Astrocyte (in vitro differentiated cells and primary cell): ENCODE measurements around the gene UNC50. TPM values are rescaled to one million over a fixed set of nuclear protein-coding genes. Genes with fewer than 3 reads are reported as not detected.

Experiments
- DNase-seq: peaks from one replicate; pipeline ENCODE4 v3.0.0-alpha.2; 2010; ENCODE audit warnings: low read depth
- FAIRE-seq: peaks from 2 replicates; lab custom pipeline; 2011; peaks lifted over from hg19 to GRCh38; lab: Jason Lieb, UNC
- H2AFZ ChIP-seq: 2 replicates; pipeline ENCODE4 v1.6.0; 2012; ENCODE audit warnings: low read depth, low read length, inconsistent platforms
- H3K27ac ChIP-seq: 2 replicates; pipeline ENCODE4 v1.5.1; 2011; ENCODE audit warnings: low read depth, low read length, inconsistent platforms
- H3K27me3 ChIP-seq: 2 replicates; pipeline ENCODE4 v1.6.0; 2011; ENCODE audit warnings: low read length, inconsistent platforms; ENCODE audit not compliant: insufficient read depth
- H3K36me3 ChIP-seq: 2 replicates; pipeline ENCODE4 v1.5.1; 2011; ENCODE audit warnings: low read length, inconsistent platforms; ENCODE audit not compliant: insufficient read depth
- H3K4me1 ChIP-seq: 2 replicates; pipeline ENCODE4 v1.5.1; 2011; ENCODE audit warnings: low read length, inconsistent platforms; ENCODE audit not compliant: insufficient read depth
- H3K4me2 ChIP-seq: 2 replicates; pipeline ENCODE4 v1.6.0; 2012; ENCODE audit warnings: low read length, inconsistent platforms
- H3K4me3 ChIP-seq: 2 replicates; pipeline ENCODE4 v1.5.1; 2011; ENCODE audit warnings: low read depth, mild to moderate bottlenecking, low read length, inconsistent platforms; ENCODE audit not compliant: insufficient read depth
- H3K79me2 ChIP-seq: 2 replicates; pipeline ENCODE4 v1.6.0; 2012; ENCODE audit warnings: mild to moderate bottlenecking, low read length, inconsistent platforms; ENCODE audit not compliant: insufficient read depth
- H3K9ac ChIP-seq: 2 replicates; pipeline ENCODE4 v1.6.0; 2012; ENCODE audit warnings: mild to moderate bottlenecking, low read length, inconsistent platforms
- H3K9me3 ChIP-seq: 2 replicates; pipeline ENCODE4 v1.5.1; 2012; ENCODE audit warnings: low read depth, mild to moderate bottlenecking, low read length, inconsistent platforms; ENCODE audit not compliant: insufficient read depth
- H4K20me1 ChIP-seq: 2 replicates; pipeline ENCODE4 v1.6.0; 2012; ENCODE audit warnings: low read length, inconsistent platforms; ENCODE audit not compliant: insufficient read depth
- H3K27ac Mint-ChIP-seq: one replicate; pipeline ENCODE4 v1.8.0; 2021; ENCODE audit warnings: mild to moderate bottlenecking, mixed read lengths; ENCODE audit not compliant: unreplicated experiment
- H3K27me3 Mint-ChIP-seq: one replicate; pipeline ENCODE4 v1.8.0; 2021; ENCODE audit warnings: low read depth, mixed read lengths; ENCODE audit not compliant: unreplicated experiment
- H3K36me3 Mint-ChIP-seq: one replicate; pipeline ENCODE4 v1.8.0; 2021; ENCODE audit warnings: low read depth, mixed read lengths; ENCODE audit not compliant: unreplicated experiment
- H3K4me1 Mint-ChIP-seq: one replicate; pipeline ENCODE4 v1.8.0; 2021; ENCODE audit warnings: low read depth, mixed read lengths; ENCODE audit not compliant: unreplicated experiment
- H3K4me3 Mint-ChIP-seq: one replicate; pipeline ENCODE4 v1.8.0; 2021; ENCODE audit warnings: mild to moderate bottlenecking, moderate library complexity, mixed read lengths; ENCODE audit not compliant: unreplicated experiment
- H3K9me3 Mint-ChIP-seq: one replicate; pipeline ENCODE4 v1.8.0; 2021; ENCODE audit warnings: mild to moderate bottlenecking, mixed read lengths; ENCODE audit not compliant: unreplicated experiment
- CTCF ChIP-seq: IDR thresholded peaks from 2 replicates; pipeline ENCODE4 v1.5.1; 2011; ENCODE audit warnings: low read depth, mild to moderate bottlenecking, inconsistent platforms, low read length, moderate library complexity; ENCODE audit not compliant: insufficient read depth
- EZH2 ChIP-seq: IDR thresholded peaks from 2 replicates; pipeline ENCODE4 v1.6.1; 2012; ENCODE audit warnings: mild to moderate bottlenecking, low read length, inconsistent platforms; ENCODE audit not compliant: insufficient read depth
- total RNA-seq: library from RNA; stranded (reverse); gene quantifications from 2 replicates; pipeline ENCODE4 v1.2.1, GENCODE V29; 2021

UNC50 gene
- total RNA-seq, 1 donor from 2014 or later, result 26.8 TPM

DNA sequence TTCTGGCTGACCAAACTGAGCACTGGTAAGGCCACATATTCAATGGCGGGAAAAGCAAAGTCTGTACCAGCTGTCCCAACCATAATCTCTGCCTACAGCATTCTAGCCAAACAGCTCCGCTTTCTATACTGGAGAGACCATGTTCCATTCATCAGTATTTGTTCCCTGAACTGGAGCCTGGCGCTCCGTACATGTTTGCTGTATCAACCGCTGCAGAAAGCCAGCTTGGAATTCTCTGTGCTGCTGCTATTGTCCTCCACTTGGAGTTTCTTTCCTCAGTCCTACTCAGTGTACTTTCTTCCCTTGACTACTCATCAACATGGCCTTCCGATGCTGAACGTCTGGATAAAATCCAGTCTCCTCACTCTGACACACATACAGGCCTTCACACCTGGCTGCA is 2.0 kb upstream of the UNC50 start:
- H3K4me1 Mint-ChIP-seq, result peaks cover 28% of the 10 kb centered on the region
- H3K36me3 Mint-ChIP-seq, result peaks cover 2% of the 10 kb centered on the region
- no peak for TF ChIP-seq EZH2
- TF ChIP-seq CTCF, result no peak
- H3K36me3 ChIP-seq, result peaks cover 12% of the 10 kb centered on the region
- no peaks in the 10 kb centered on the region for H3K27me3 ChIP-seq
- no peaks in the 10 kb centered on the region for H3K27me3 Mint-ChIP-seq
- peaks cover 24% of the 10 kb centered on the region for H3K4me1 ChIP-seq
- H4K20me1 ChIP-seq, result peaks cover 27% of the 10 kb centered on the region
- no peak overlapping the region for H3K4me3 ChIP-seq
- H2AFZ ChIP-seq, result no peak overlapping the region
- H3K9ac ChIP-seq, result no peak overlapping the region
- no peak for DNase-seq
- H3K4me3 Mint-ChIP-seq, result peak overlapping the region; percentile 90
- no peaks in the 10 kb centered on the region for H3K9me3 ChIP-seq
- H3K9me3 Mint-ChIP-seq, result no peaks in the 10 kb centered on the region
- peak overlapping the region; percentile 89 for H3K4me2 ChIP-seq
- peaks cover 68% of the 10 kb centered on the region for H3K79me2 ChIP-seq
- H3K27ac ChIP-seq, result no peak overlapping the region
- FAIRE-seq, result no peak
- no peak overlapping the region for H3K27ac Mint-ChIP-seq

- Mint-ChIP-seq H3K27me3 (no peaks in the 10 kb centered on the region), H3K4me3 (peak overlapping the region; percentile 90), H3K27ac (peak overlapping the region; percentile 1), H3K4me1 (peaks cover 29% of the 10 kb centered on the region), H3K9me3 (no peaks in the 10 kb centered on the region), H3K36me3 (peaks cover 4% of the 10 kb centered on the region)
- Histone ChIP-seq H4K20me1 (peaks cover 21% of the 10 kb centered on the region), H3K36me3 (peaks cover 10% of the 10 kb centered on the region), H3K27me3 (no peaks in the 10 kb centered on the region), H3K4me2 (peak overlapping the region; percentile 89), H2AFZ (no peak overlapping the region), H3K4me1 (peaks cover 24% of the 10 kb centered on the region), H3K9ac (peak overlapping the region; percentile 96), H3K4me3 (peak overlapping the region; percentile 92), H3K27ac (no peak overlapping the region), H3K79me2 (peaks cover 70% of the 10 kb centered on the region), H3K9me3 (no peaks in the 10 kb centered on the region)
- TF ChIP-seq CTCF (no peak), EZH2 (no peak)
- DNase-seq, result no peak
- no peak for FAIRE-seq
Observed at GRCh38 chr2:98607104-98607503, 1.3 kb upstream of the UNC50 start.

DNA sequence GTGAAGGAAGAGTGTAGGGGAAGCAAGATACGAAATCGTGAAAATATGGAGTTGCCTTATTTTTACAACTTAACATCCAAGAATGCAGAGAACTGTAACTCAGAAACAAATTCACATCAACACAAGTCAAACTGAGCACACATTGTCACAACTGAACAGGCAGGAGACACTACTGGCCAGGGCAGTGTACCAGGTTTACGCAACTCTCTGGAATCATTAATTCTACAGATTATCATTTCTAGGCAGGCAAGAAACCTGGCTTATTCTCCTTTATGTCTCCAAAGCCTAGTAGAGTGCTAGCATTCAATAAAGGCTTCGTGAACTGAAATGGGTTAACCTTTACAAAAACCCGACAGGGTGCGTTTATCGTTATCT is 661 bp upstream of the UNC50 start:
- H3K4me3 Mint-ChIP-seq, result peak overlapping the region; percentile 90
- Histone ChIP-seq H3K27me3 (no peaks in the 10 kb centered on the region), H3K4me3 (peak overlapping the region; percentile 92), H3K79me2 (peaks cover 72% of the 10 kb centered on the region), H3K9ac (peak overlapping the region; percentile 96), H3K9me3 (no peaks in the 10 kb centered on the region), H3K36me3 (peaks cover 9% of the 10 kb centered on the region), H3K4me2 (peak overlapping the region; percentile 89), H2AFZ (peak overlapping the region; percentile 95), H3K4me1 (peaks cover 24% of the 10 kb centered on the region), H4K20me1 (peaks cover 19% of the 10 kb centered on the region), H3K27ac (peak overlapping the region; percentile 97)
- peaks cover 4% of the 10 kb centered on the region for H3K36me3 Mint-ChIP-seq
- DNase-seq (no peak), FAIRE-seq (no peak)
- H3K27me3 Mint-ChIP-seq, result no peaks in the 10 kb centered on the region
- H3K9me3 Mint-ChIP-seq, result no peaks in the 10 kb centered on the region
- peaks cover 29% of the 10 kb centered on the region for H3K4me1 Mint-ChIP-seq
- TF ChIP-seq CTCF (no peak), EZH2 (no peak)
- H3K27ac Mint-ChIP-seq, result peak overlapping the region; percentile 21
